Measurements from ENCODE around the gene MAML1.

MAML1 gene

DNA sequence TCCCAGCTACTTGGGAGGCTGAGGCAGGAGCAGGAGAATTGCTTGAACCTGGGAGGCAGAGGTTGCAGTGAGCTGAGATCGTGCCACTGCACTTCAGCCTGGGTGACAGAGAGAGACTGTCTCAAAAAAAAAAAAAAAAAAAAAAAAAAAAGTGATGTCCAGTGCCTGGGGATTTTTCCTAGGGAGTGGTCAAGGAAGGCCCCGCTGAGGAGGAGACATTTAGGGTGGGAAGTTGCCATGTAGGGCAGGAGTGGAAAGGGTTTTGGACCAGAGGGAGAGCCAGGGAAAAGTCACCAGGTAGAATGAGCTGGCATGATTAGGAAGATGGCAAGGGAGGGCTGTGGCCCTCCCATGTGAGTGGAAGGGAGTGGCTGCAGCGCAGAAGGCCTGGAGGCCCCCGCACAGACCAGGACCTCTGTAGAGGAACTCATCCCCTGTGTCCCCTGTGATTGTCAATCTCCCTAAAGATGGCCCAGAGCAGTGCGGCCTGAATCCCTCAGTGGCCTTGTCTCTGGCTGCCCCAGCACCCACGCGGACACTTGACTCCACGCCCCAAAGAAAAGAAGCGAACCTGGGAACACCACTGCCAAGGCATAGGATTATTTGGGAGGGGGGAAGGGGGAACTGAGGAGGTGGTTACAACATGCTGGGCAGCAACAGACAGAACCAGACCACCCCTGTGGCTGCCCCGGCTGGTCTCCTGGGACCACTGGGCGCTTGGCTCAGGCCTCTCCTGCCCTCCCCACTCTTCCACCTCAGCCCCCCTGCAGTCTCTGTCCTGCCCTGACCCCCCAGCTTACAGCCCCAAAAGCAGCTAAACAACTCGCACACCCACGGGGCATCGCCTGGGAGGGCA lies 85.5 kb downstream of the MAML1 start:
- DNase-seq (ENCODE audit: low read depth in 2 of 2): no peak
- TF ChIP-seq, protein P1, sequence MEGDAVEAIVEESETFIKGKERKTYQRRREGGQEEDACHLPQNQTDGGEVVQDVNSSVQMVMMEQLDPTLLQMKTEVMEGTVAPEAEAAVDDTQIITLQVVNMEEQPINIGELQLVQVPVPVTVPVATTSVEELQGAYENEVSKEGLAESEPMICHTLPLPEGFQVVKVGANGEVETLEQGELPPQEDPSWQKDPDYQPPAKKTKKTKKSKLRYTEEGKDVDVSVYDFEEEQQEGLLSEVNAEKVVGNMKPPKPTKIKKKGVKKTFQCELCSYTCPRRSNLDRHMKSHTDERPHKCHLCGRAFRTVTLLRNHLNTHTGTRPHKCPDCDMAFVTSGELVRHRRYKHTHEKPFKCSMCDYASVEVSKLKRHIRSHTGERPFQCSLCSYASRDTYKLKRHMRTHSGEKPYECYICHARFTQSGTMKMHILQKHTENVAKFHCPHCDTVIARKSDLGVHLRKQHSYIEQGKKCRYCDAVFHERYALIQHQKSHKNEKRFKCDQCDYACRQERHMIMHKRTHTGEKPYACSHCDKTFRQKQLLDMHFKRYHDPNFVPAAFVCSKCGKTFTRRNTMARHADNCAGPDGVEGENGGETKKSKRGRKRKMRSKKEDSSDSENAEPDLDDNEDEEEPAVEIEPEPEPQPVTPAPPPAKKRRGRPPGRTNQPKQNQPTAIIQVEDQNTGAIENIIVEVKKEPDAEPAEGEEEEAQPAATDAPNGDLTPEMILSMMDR (IDR thresholded peaks at IDR 0.05; ENCODE audit: low read depth, low read length): no peak
- H3K4me3 ChIP-seq (replicated peaks in 1 of 2; ENCODE audit: low read depth in 2 of 2, low read length in 2 of 2): no peak overlapping the region

DNA sequence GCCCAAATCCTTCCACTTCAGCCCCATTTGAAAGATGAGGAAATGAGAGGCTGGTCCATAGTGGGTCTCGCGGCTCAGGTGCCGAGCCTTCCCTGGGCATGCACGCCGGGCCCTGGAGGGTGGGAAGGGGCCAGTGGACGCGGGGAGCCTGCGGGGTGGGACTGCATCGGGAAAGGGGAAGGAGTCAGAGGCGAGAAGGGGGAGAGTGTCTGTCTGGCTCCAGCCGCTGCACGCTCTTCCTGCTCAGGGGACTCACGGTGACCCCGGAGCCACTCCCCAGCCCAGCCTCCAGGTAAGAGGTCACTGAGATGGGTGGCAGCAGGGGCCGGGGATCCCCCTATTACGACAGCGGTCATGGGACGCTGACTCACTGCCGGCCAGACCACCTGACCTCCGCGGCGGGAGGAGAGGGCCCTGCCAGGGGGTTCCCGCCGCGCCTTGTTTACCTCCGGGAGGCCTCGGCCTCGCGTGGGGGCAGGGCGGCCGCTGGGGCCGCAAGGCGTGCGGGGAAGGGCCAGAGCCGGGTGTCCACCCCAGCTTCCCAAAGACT lies 86.2 kb downstream of the MAML1 start:
- peak; percentile 95 to 98 for DNase-seq (ENCODE audit: low read depth in 2 of 2)
- TF ChIP-seq, protein P1 (IDR thresholded peaks at IDR 0.05; ENCODE audit: low read depth, low read length): no peak

DNA sequence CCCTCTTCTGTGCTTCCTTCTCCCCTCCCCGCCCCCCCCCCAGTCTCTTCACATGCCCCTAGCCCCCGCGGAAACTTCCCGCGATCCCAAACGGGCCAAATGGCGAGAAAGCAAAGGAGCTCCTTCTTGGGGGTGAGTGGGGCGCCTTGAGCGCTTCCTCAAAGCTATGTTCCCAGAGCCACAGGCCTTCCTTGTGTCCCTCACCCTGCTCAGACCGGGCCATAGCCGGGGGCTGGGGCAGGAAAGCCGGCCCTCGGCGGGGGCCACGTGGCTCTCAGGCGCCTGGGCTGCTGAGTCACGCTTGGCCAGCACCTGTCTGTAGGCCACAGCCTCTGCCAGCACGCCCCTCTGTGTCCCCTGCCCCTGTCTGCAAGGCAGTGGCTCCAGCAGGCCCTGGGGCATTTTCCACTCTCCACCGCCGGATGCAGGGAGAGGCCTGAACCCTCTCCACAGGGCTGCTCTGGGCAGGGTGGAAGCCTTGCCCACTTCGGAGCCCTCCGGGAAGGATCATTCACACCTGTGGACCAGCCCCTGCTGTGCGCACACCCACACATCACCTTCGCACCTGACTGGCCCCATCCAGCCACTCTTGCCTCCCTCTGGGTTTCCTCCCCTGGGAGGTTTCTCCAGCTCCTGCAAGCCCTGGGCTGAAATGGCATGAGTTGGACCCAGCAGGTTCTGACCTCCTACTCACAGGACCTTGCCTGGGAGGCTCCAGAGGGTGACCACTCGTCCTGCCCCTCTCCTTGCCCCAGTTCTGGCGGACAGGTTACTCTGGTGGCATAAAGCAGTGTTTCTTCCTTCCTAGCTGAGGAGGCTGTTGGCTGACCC lies 86.9 kb downstream of the MAML1 start:
- H3K4me3 ChIP-seq (replicated peaks in 1 of 2; ENCODE audit: low read depth in 2 of 2, low read length in 2 of 2): peak overlapping the region; percentile 13 to 33
- peak; percentile 78 to 81 for DNase-seq (ENCODE audit: low read depth in 2 of 2)
- TF ChIP-seq, protein P1 (IDR thresholded peaks at IDR 0.05; ENCODE audit: low read depth, low read length): no peak

More for the DNA sequence above, 86.2 kb downstream of the MAML1 start:
- peak overlapping the region; percentile 1 to 33 for H3K4me3 ChIP-seq (replicated peaks in 1 of 2; ENCODE audit: low read depth in 2 of 2, low read length in 2 of 2)

DNA sequence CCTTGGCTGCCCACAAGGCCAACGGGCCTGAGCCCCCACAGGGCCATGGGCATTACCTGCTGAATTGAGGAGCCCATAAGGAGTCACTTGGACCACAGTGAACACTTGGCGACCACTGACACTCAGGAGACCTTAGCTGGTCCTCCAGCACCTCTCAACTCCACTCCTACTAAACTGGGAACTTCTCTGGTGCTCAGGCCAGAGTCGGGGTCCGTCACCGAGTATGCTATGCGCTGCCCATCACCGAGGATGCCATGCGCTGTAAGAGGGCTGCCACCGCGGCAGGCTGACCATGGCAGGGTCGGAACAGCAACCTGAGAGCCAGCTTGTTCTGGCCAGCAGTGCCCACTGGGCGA lies 87.5 kb downstream of the MAML1 start:
- no peak for DNase-seq (ENCODE audit: low read depth in 2 of 2)
- TF ChIP-seq, protein P1 (IDR thresholded peaks at IDR 0.05; ENCODE audit: low read depth, low read length): no peak
- H3K4me3 ChIP-seq (replicated peaks in 1 of 2; ENCODE audit: low read depth in 2 of 2, low read length in 2 of 2): peak overlapping the region; percentile 85 to 91

DNA sequence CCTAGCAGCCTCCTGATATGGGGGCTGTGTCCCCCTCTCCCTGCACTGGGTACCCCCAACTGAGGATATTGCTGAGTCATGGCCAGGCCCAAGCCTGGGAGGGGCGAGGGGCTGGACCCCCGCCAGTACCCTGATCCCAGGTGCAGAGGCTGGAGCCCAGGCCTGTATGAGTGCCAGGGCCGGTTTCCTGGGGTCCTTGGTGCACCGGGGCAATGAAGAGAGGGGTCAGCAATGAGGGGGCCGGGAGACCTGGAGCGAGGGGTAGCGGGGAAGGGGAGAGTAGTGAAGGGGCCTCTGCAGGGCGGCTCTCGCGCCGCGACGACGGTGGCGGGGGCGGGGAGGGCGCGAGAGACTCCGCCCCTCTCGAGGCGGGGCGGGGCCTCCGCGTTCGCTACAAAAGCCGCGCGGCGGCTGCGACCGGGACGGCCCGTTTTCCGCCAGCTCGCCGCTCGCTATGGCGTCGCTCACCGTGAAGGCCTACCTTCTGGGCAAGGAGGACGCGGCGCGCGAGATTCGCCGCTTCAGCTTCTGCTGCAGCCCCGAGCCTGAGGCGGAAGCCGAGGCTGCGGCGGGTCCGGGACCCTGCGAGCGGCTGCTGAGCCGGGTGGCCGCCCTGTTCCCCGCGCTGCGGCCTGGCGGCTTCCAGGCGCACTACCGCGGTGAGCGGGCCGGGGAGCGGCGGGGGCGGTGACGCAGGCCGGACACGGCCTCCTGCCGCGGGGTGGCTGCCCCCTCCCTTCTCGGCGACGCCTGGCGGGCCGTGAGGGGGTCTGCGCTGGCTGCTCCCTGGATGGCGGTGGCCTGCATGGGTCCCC lies 88.1 kb downstream of the MAML1 start, which contains the start of gene SQSTM1:
SQSTM1 (plus strand) TSS at position 423 of the 815 bp plus-strand sequence; CDS start at position 455, 32 bp downstream.
- peak within 1 kb of the TSS; percentile 85 to 91 for H3K4me3 ChIP-seq (replicated peaks in 1 of 2; ENCODE audit: low read depth in 2 of 2, low read length in 2 of 2)

More for the DNA sequence above, 88.1 kb downstream of the MAML1 start, which contains the start of gene SQSTM1:
- TF ChIP-seq, protein P1 (IDR thresholded peaks at IDR 0.05; ENCODE audit: low read depth, low read length): no peak
- peak; percentile 81 to 90 for DNase-seq (ENCODE audit: low read depth in 2 of 2)

All from cardiac fibroblast (primary cell).